Body of pancreas (tissue), 4 donors: ENCODE results near the gene PPWD1. TPM values are rescaled to one million over a fixed set of nuclear protein-coding genes. Genes with fewer than 3 reads are reported as not detected.

Experiments
- ATAC-seq: fragments of 150-250 bp; one replicate; pipeline ENCODE4 v1.9.1; 2016
- DNase-seq, 4 donors: peaks; one replicate each; pipeline ENCODE4 v3.0.0-alpha.2; 2019
- H3K27ac ChIP-seq, 4 donors: fragments of 200-600 bp; sonication (generic); 1 replicate in 3 of 4; 2 replicates in 1 of 4; pipeline versions ENCODE4 v1.5.1 to v1.6.1; 2016 to 2019; ENCODE audit warnings: mild to moderate bottlenecking in 1 of 4, mixed read lengths in 1 of 4, moderate library complexity in 1 of 4
- H3K27me3 ChIP-seq, 2 donors: fragments of 200-600 bp; sonication (generic); one replicate each; pipeline ENCODE4 v1.6.0; 2016; ENCODE audit warnings: mild to moderate bottlenecking in 1 of 2
- H3K36me3 ChIP-seq, 2 donors: fragments of 200-600 bp; sonication (generic); replicated peaks in 1 of 2; 2 replicates each; pipeline ENCODE4 v1.5.1; 2016; ENCODE audit warnings: low read depth in 2 of 2; ENCODE audit not compliant: insufficient read depth in 1 of 2
- H3K4me1 ChIP-seq: fragments of 200-600 bp; sonication (generic); one replicate; pipeline ENCODE4 v1.6.0; 2016
- H3K4me3 ChIP-seq, 2 donors: fragments of 200-600 bp; sonication (generic); 1 replicate in 1 of 2; 2 replicates in 1 of 2; pipeline ENCODE4 v1.5.1; 2016 to 2019
- H3K9me3 ChIP-seq, 3 donors: fragments of 200-600 bp; sonication (generic); 1 replicate in 2 of 3; 2 replicates in 1 of 3; pipeline ENCODE4 v1.5.1; 2016
- POLR2A ChIP-seq, 3 donors: fragments of 450-650 bp; IDR thresholded peaks; one replicate each; pipeline ENCODE4 v1.6.1; 2016; ENCODE audit warnings: antibody characterized with exemption in 3 of 3, mild to moderate bottlenecking in 2 of 3
- WGBS, 2 donors: methylation state at CpG; one replicate each; pipeline ENCODE4 v1.1.5; 2017; 5-methylcytosine and 5-hydroxymethylcytosine counted together
- intact Hi-C: fragments of 100-400 bp; cut with DNase I; formaldehyde crosslinking; loops from one replicate; pipeline ENCODE4 v1.15.1; 2023
- small RNA-seq: library from RNA; depleted of rRNA; stranded (forward); fragments of <200 nt; gene quantifications from one replicate; pipeline ENCODE3, GENCODE V24; 2016
- total RNA-seq, 2 donors: library from RNA; depleted of rRNA; stranded (reverse); fragments of >200 nt; gene quantifications; one replicate each; pipeline ENCODE4 v1.1.0, GENCODE V29; 2016
- TF ChIP-seq, protein P1 (sequence below), 7 experiments: fragments of 450-650 bp in 4 of 7; fragments of 200-600 bp in 3 of 7; sonication (generic) in 3 of 7; IDR thresholded peaks; one replicate each; pipeline ENCODE4 v1.5.1; 2016 to 2019; ENCODE audit warnings: antibody characterized with exemption in 7 of 7

The PPWD1 gene
- total RNA-seq, 2 donors from 2014 or later: 19.1 to 38.7 TPM

DNA sequence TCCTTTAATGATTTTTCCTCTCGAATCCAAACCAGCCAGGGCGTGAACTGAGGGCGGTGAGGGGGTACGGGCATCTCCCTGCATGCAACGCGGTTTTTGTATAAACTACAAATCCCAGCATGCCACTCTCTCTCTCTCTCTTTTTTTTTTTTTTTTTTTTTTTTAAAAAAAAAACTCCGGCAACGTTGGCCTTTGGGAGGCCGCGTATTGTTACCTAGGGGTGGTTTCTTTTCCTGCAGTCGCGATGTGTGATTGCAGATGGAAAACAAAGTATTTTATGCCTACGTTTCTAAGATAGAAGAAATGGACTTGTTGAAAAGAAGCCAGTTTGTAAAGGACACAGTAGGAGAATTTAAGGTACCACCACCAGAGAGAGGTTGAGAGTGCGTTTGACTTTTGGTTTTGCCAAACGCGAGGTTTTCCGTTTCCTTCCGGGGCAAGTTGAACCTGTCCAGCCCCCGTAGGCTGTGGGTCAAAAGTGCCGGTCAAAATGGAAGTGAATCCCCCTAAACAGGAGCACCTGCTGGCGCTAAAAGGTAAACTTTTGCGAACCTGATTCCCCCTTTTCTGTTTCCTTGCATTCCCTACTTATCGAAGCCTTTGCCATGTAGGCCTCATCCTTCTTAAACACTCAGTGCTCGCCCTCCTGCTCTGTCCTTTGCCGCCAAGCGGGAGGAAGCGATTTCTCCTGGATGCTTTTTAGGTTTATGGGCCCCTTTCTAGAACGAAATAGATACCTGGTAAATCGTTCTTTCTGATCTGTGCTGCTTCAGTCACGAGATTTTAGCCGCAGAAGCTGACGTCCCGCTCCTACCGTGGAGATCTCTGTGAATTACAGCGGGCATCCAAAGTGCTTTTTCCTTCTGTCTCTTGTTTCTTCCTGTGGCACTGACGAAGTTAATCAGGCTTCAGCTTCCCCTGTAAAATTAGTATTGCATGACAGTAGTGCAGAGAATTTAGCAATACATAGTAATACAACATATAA is 61.8 kb downstream of the PPWD1 start, which contains the start of the genes SHLD3 and TRAPPC13:
TSS of gene SHLD3 (plus strand) at position 457 of the 985 bp plus-strand sequence. CDS start 4,561 bp downstream, outside the sequence.
TSS of gene TRAPPC13 (plus strand) at position 457 of the 985 bp plus-strand sequence. CDS start at position 491, 34 bp downstream.
- DNase-seq (peak; percentile 80 to 91 (median 87)), ATAC-seq (peak; percentile 91)
- H3K27me3 ChIP-seq: no peaks in the 10 kb centered on the region
- H3K4me3 ChIP-seq: peak within 1 kb of the TSS; percentile 80 to 85
- peaks cover 30% of the 10 kb centered on the region for H3K4me1 ChIP-seq
- intact Hi-C loops: no loop called here
- WGBS, 2 donors: 0 to 1% methylated on average over 36 of the region's 36 CpGs
- peak within 1 kb of the TSS; percentile 54 to 89 (median 70) for H3K27ac ChIP-seq
- TF ChIP-seq POLR2A (IDR thresholded peaks at IDR 0.05): peak in 1 of 3 donors; percentile 21
- TF ChIP-seq, protein P1, sequence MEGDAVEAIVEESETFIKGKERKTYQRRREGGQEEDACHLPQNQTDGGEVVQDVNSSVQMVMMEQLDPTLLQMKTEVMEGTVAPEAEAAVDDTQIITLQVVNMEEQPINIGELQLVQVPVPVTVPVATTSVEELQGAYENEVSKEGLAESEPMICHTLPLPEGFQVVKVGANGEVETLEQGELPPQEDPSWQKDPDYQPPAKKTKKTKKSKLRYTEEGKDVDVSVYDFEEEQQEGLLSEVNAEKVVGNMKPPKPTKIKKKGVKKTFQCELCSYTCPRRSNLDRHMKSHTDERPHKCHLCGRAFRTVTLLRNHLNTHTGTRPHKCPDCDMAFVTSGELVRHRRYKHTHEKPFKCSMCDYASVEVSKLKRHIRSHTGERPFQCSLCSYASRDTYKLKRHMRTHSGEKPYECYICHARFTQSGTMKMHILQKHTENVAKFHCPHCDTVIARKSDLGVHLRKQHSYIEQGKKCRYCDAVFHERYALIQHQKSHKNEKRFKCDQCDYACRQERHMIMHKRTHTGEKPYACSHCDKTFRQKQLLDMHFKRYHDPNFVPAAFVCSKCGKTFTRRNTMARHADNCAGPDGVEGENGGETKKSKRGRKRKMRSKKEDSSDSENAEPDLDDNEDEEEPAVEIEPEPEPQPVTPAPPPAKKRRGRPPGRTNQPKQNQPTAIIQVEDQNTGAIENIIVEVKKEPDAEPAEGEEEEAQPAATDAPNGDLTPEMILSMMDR (IDR thresholded peaks at IDR 0.05): peak in 4 of 7 experiments; percentile 12 to 32 (median 22)
- H3K36me3 ChIP-seq: no peaks in the 10 kb centered on the region
- no peaks in the 10 kb centered on the region for H3K9me3 ChIP-seq

DNA sequence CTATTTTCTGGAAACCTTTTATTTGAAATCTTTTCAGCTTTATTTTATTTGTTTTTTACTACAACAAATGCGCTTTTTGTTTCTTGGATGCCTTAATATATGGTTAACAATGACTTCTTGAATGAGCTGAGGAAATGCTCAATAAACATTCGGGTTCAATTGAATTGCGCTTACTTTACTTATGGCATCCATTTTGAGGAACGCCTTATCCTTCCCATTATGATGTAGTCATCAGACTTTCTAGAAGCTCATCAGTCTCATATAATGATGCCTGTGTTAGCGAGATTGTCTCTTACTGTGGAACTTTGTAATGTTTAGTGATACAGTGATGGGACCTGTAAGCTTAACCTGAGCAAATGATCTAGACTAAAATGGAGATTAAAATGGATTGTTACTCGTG is 62.6 kb downstream of the PPWD1 start:
- DNase-seq: no peak
- H3K4me3 ChIP-seq: peak overlapping the region in 1 of 2 donors; percentile 85
- no peaks in the 10 kb centered on the region for H3K36me3 ChIP-seq
- no peak for ATAC-seq
- peak overlapping the region in 1 of 4 donors; percentile 89 for H3K27ac ChIP-seq
- no peaks in the 10 kb centered on the region for H3K27me3 ChIP-seq
- TF ChIP-seq POLR2A (IDR thresholded peaks at IDR 0.05): no peak
- TF ChIP-seq, protein P1 (IDR thresholded peaks at IDR 0.05): no peak
- intact Hi-C loops: no loop called here
- H3K4me1 ChIP-seq: peaks cover 30% of the 10 kb centered on the region
- 43% methylated on average over 6 of the region's 6 CpGs for WGBS, 2 donors
- no peaks in the 10 kb centered on the region for H3K9me3 ChIP-seq

DNA sequence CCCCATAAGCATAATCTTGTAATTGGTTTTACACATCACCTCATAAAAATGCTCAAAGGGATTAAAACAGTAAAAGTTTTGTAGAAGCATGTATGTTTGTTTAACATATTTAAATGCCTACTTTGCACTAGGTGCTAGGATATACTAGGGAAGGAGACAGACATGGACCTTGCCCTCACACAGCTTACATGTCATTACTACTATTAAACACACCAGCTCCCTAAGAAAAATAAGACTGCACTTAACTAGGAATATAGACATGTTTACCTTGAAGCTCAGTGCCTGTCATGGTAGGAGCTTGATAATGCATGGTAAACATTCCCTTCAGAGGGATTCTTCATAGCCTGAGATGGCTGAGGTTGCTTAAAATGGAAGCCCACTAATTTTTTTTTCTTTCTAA is 67.9 kb downstream of the PPWD1 start:
- Histone ChIP-seq H3K9me3 (no peaks in the 10 kb centered on the region), H3K27me3 (no peaks in the 10 kb centered on the region), H3K36me3 (no peaks in the 10 kb centered on the region), H3K27ac (no peak overlapping the region), H3K4me3 (no peak overlapping the region), H3K4me1 (peaks cover 6% of the 10 kb centered on the region)
- DNase-seq (no peak), ATAC-seq (no peak)
- intact Hi-C loops: no loop called here
- TF ChIP-seq POLR2A (IDR thresholded peaks at IDR 0.05): no peak
- TF ChIP-seq, protein P1 (IDR thresholded peaks at IDR 0.05): no peak

Small RNA genes lying within 50 kb of the gene (small RNA-seq; reads per million reads assigned to genes)
- not detected for gene RNU6-540P

Other genes with a start within 250 kb of the PPWD1 start
- under 1 TPM in 1 of 2 donors, not detected in 1; 0.78 TPM for gene ADAMTS6, start 81.4 kb upstream of the PPWD1 start, total RNA-seq
- gene CENPK, start 128 bp upstream of the PPWD1 start, total RNA-seq: 1 to 10 TPM in 1 of 2 donors, not detected in 1; 1.3 TPM
- gene TRIM23, start 61.0 kb downstream of the PPWD1 start, total RNA-seq: 10 to 100 TPM in 1 of 2 donors, 1 to 10 TPM in 1; 6.2 to 17.5 TPM
- 1 to 10 TPM; 1.0 to 3.6 TPM for gene SHLD3, start 61.7 kb downstream of the PPWD1 start, total RNA-seq
- 10 to 100 TPM in 1 of 2 donors, 1 to 10 TPM in 1; 5.6 to 10.9 TPM for gene TRAPPC13, start 61.7 kb downstream of the PPWD1 start, total RNA-seq
- 1 to 10 TPM; 3.1 to 3.6 TPM for gene SGTB, start 158.8 kb downstream of the PPWD1 start, total RNA-seq
- gene NLN, start 158.9 kb downstream of the PPWD1 start, total RNA-seq: 1 to 10 TPM; 2.3 to 8.0 TPM